Stimulated activated CD4-positive, alpha-beta T cell treated with anti-CD3 and anti-CD28 coated beads, Interleukin-15, amount 100 ng/mL, for 48 hours (primary cell): ENCODE results near the gene POLDIP2.
"Not testable (repeated sequence)": the region's sequence is repeated elsewhere in the genome, so short reads cannot be mapped to it uniquely, and the experiment has no call there.

Source experiments
- DNase-seq, 2 donors: peaks; one replicate each; pipeline ENCODE4 v3.0.0-alpha.2; 2020; ENCODE audit warnings: low read depth in 2 of 2

The POLDIP2 gene

GRCh38 chr17:28365487-28365886, 8.2 kb upstream of the POLDIP2 start:
- no peak for DNase-seq

GRCh38 chr17:28364665-28365363, 7.5 kb upstream of the POLDIP2 start, which contains the start of gene SEBOX:
TSS of gene SEBOX (minus strand) at chr17:28365199. CDS start at chr17:28365151, 48 bp downstream.
- DNase-seq = no peak

GRCh38 chr17:28363776-28364650, 6.7 kb upstream of the POLDIP2 start:
- DNase-seq = no peak

GRCh38 chr17:28363186-28363585, 5.9 kb upstream of the POLDIP2 start:
- DNase-seq = no peak

GRCh38 chr17:28357901-28358197, 522 bp upstream of the POLDIP2 start:
- no peak for DNase-seq

- no peak for DNase-seq
These were observed 7.1 kb downstream of the POLDIP2 start for GRCh38 chr17:28350271-28350670.

- no peak for DNase-seq
These were observed 8.3 kb downstream of the POLDIP2 start for GRCh38 chr17:28348979-28349378.

GRCh38 chr17:28347261-28347891, 10.0 kb downstream of the POLDIP2 start:
- DNase-seq = no peak

GRCh38 chr17:28346746-28347246, 10.5 kb downstream of the POLDIP2 start:
- DNase-seq = no peak

GRCh38 chr17:28346199-28346580, 11.1 kb downstream of the POLDIP2 start:
- DNase-seq = no peak

- no peak for DNase-seq
These were observed 11.7 kb downstream of the POLDIP2 start for GRCh38 chr17:28345419-28346198.

- no peak for DNase-seq
These were observed 12.9 kb downstream of the POLDIP2 start for GRCh38 chr17:28344435-28344901.

- DNase-seq = no peak
These were observed 13.3 kb downstream of the POLDIP2 start for GRCh38 chr17:28344011-28344410.

- DNase-seq = no peak
These were observed 13.8 kb downstream of the POLDIP2 start for GRCh38 chr17:28343491-28343932.

GRCh38 chr17:28342313-28342712, 15.0 kb downstream of the POLDIP2 start:
- no peak for DNase-seq

- DNase-seq = no peak
These were observed 15.8 kb downstream of the POLDIP2 start for GRCh38 chr17:28341516-28341915.

GRCh38 chr17:28340374-28340773, 17.0 kb downstream of the POLDIP2 start:
- DNase-seq = no peak

- no peak for DNase-seq
These were observed 17.9 kb downstream of the POLDIP2 start for GRCh38 chr17:28339431-28339830.

GRCh38 chr17:28338769-28339212, 18.5 kb downstream of the POLDIP2 start:
- not testable (repeated sequence) for DNase-seq

- DNase-seq = no peak
These were observed 19.1 kb downstream of the POLDIP2 start for GRCh38 chr17:28338056-28338768.
